Right atrium auricular region (tissue), 2 donors: ENCODE results near the gene ANO5. TPM values are rescaled to one million over a fixed set of nuclear protein-coding genes. Genes with fewer than 3 reads are reported as not detected.

ENCODE experiments used
- DNase-seq: peaks from one replicate; pipeline ENCODE4 v3.0.0-alpha.2; 2019; ENCODE audit warnings: low spot score
- H3K27ac ChIP-seq, 2 donors: fragments of 200-600 bp; sonication (generic); 1 replicate in 1 of 2; 2 replicates in 1 of 2; pipeline ENCODE4 v1.5.1; 2016 to 2019
- H3K27me3 ChIP-seq, 2 donors: fragments of 200-600 bp; sonication (generic); one replicate each; pipeline versions ENCODE4 v1.5.1 to v1.6.0; 2017 to 2019
- H3K36me3 ChIP-seq: fragments of 200-600 bp; sonication (generic); one replicate; pipeline ENCODE4 v1.5.1; 2016
- H3K4me1 ChIP-seq, 2 donors: fragments of 200-600 bp; sonication (generic); one replicate each; pipeline versions ENCODE4 v1.5.1 to v1.6.0; 2017 to 2019
- H3K4me3 ChIP-seq, 2 donors: fragments of 200-600 bp; sonication (generic); 1 replicate in 1 of 2; 2 replicates in 1 of 2; pipeline ENCODE4 v1.5.1; 2017 to 2019; ENCODE audit warnings: mild to moderate bottlenecking in 1 of 2, moderate library complexity in 1 of 2
- H3K9me3 ChIP-seq, 2 donors: fragments of 200-600 bp; sonication (generic); one replicate each; pipeline ENCODE4 v1.5.1; 2019
- total RNA-seq, 2 donors: library from RNA; depleted of rRNA; stranded (reverse); fragments of >200 nt; gene quantifications; one replicate each; pipeline ENCODE4 v1.1.0, GENCODE V29; 2016
- TF ChIP-seq, protein P1 (sequence below), 2 donors: fragments of 200-600 bp; sonication (generic); IDR thresholded peaks; one replicate each; pipeline ENCODE4 v1.5.1; 2019; ENCODE audit warnings: antibody characterized with exemption in 2 of 2

The ANO5 gene
- total RNA-seq, 2 donors from 2014 or later = 38.7 to 94.3 TPM

GRCh38 chr11:22177186-22177585, 15.7 kb upstream of the ANO5 start:
- Histone ChIP-seq H3K36me3 (no peaks in the 10 kb centered on the region), H3K4me1 (no peaks in the 10 kb centered on the region), H3K9me3 (no peaks in the 10 kb centered on the region), H3K27me3 (no peaks in the 10 kb centered on the region), H3K4me3 (no peak overlapping the region), H3K27ac (no peak overlapping the region)
- TF ChIP-seq, protein P1, sequence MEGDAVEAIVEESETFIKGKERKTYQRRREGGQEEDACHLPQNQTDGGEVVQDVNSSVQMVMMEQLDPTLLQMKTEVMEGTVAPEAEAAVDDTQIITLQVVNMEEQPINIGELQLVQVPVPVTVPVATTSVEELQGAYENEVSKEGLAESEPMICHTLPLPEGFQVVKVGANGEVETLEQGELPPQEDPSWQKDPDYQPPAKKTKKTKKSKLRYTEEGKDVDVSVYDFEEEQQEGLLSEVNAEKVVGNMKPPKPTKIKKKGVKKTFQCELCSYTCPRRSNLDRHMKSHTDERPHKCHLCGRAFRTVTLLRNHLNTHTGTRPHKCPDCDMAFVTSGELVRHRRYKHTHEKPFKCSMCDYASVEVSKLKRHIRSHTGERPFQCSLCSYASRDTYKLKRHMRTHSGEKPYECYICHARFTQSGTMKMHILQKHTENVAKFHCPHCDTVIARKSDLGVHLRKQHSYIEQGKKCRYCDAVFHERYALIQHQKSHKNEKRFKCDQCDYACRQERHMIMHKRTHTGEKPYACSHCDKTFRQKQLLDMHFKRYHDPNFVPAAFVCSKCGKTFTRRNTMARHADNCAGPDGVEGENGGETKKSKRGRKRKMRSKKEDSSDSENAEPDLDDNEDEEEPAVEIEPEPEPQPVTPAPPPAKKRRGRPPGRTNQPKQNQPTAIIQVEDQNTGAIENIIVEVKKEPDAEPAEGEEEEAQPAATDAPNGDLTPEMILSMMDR (IDR thresholded peaks at IDR 0.05) = no peak
- DNase-seq = no peak

DNA sequence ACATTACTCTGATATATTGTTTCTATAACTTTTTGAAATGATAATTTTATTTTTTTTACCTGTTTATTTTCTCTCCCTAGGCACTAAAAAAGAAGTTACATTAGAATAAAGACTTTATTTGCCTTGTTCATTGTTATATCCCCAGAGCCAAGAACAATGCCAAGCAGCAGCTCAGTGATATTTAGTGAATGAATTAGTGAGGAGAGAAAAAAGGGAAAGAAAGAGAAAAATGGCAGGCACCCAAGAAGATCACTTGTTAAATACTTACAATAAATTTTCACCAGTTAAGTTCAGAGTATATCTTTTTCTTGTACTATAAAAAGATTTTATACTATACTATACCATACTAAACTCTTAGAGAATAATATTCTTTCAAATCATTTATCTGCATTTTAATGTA, 13.3 kb upstream of the ANO5 start:
- no peak overlapping the region for H3K4me3 ChIP-seq
- no peaks in the 10 kb centered on the region for H3K27me3 ChIP-seq
- H3K4me1 ChIP-seq = no peaks in the 10 kb centered on the region
- H3K36me3 ChIP-seq = no peaks in the 10 kb centered on the region
- no peak for DNase-seq
- TF ChIP-seq, protein P1 (IDR thresholded peaks at IDR 0.05) = no peak
- H3K9me3 ChIP-seq = no peaks in the 10 kb centered on the region
- no peak overlapping the region for H3K27ac ChIP-seq

DNA sequence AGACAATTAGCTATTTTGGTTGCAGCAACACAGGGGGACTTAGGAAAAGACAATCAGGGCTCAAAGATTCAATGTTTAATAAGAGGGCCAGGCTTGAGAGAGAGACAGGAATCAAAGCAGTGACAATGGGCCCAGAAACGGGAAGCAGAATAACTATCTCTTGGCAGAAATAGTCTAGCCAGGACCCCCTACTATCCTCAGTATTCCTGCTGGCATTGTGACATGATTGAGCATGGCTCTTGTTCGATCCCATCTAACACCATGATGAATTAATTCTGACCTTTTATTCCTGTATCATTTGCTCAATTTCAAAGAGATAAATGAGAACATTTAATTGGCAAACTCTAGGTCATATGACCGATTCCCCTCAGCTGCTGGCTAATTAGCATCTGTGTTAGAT, 12.8 kb upstream of the ANO5 start:
- DNase-seq = no peak
- TF ChIP-seq, protein P1 (IDR thresholded peaks at IDR 0.05) = no peak
- no peaks in the 10 kb centered on the region for H3K9me3 ChIP-seq
- H3K36me3 ChIP-seq = no peaks in the 10 kb centered on the region
- H3K27me3 ChIP-seq = no peaks in the 10 kb centered on the region
- no peaks in the 10 kb centered on the region for H3K4me1 ChIP-seq
- H3K27ac ChIP-seq = no peak overlapping the region
- no peak overlapping the region for H3K4me3 ChIP-seq

DNA sequence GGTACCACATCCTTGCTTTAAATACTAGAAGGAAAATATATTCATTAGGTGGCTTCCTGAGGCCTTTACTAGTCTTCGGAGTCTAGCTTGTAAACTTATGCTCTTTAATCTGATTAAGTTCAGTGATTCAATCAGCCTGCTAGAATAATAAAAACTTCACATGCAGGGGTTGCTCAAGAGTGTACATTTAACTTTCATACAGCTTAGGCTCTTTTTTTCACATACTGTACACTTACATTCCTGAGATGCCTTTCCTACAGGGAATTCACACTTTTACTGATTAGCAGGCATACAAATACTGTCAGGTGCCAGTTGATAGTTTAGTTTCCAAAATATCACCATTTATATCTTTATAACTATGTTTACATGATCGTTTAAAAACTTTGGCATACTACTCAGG, 3.2 kb upstream of the ANO5 start:
- Histone ChIP-seq H3K36me3 (no peaks in the 10 kb centered on the region), H3K9me3 (no peaks in the 10 kb centered on the region), H3K4me3 (no peak overlapping the region), H3K4me1 (peaks cover 0 to 16% of the 10 kb centered on the region in 2 donors), H3K27me3 (no peaks in the 10 kb centered on the region), H3K27ac (no peak overlapping the region)
- TF ChIP-seq, protein P1 (IDR thresholded peaks at IDR 0.05) = no peak
- no peak for DNase-seq

DNA sequence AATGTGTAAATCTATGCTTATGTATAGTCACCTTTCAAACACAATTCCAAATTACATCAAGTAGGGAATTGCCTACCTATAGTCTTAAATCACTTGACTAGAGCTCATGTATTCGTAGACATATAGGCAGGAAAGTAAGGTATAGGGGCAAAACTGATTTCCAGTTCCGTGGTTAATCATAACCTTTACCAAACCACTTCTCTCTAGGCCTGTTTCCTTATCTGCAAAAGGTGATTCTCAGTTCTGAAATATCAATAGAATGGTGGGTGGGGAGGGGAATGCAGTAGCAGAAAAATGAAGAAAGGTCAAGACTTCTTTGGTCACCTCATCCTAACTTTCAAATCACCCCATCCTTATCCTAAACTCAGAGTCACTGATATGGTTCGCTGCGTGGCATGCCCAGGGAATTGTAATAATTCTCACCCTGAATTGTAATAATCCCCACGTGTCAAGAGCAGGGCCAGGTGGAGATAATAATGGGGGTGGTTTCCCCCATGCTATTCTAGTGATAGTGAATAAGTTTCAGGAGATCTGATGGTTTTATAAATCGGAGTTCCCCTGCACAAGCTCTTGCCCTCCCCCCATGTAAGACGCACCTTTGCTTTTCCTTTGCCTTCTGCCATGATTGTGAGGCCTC, 1.9 kb upstream of the ANO5 start:
- no peaks in the 10 kb centered on the region for H3K27me3 ChIP-seq
- no peaks in the 10 kb centered on the region for H3K36me3 ChIP-seq
- DNase-seq = no peak
- H3K4me3 ChIP-seq = no peak overlapping the region
- H3K9me3 ChIP-seq = no peaks in the 10 kb centered on the region
- no peak overlapping the region for H3K27ac ChIP-seq
- H3K4me1 ChIP-seq = peaks cover 0 to 16% of the 10 kb centered on the region in 2 donors
- TF ChIP-seq, protein P1 (IDR thresholded peaks at IDR 0.05) = no peak

DNA sequence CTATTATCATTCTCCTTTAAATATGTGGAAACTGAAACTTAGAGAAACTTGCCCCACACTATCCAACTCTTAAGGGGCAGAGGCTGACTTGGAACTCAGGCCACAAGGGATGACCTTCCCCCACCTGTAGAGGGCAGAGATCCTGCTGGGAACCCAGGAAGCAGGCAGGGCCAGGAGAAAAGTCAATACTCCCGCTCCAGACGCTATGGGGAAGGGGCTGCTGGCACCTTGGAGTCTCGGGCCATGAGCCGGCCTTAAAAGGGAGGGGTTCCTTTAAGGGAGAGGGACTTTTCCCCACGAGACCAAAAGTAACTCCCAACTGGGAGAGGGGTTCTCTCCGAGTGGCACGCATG, 620 bp upstream of the ANO5 start:
- Histone ChIP-seq H3K36me3 (no peaks in the 10 kb centered on the region), H3K9me3 (no peaks in the 10 kb centered on the region), H3K27ac (peak overlapping the region; percentile 83 to 90), H3K27me3 (no peaks in the 10 kb centered on the region), H3K4me3 (peak overlapping the region; percentile 65 to 68), H3K4me1 (peaks cover 0 to 16% of the 10 kb centered on the region in 2 donors)
- DNase-seq = no peak
- TF ChIP-seq, protein P1 (IDR thresholded peaks at IDR 0.05) = peak in 1 of 2 donors; percentile 41
